Coronary artery (tissue), 2 donors: ENCODE measurements around the gene RPS2.

ENCODE experiments used
- DNase-seq: peaks from one replicate; pipeline ENCODE4 v3.0.0-alpha.2; 2017; ENCODE audit warnings: low spot score
- H3K27ac ChIP-seq, 2 donors: fragments of 200-600 bp; sonication (generic); one replicate each; pipeline ENCODE4 v1.5.1; 2016 to 2019
- H3K4me3 ChIP-seq: fragments of 200-600 bp; sonication (generic); 2 replicates; pipeline ENCODE4 v1.5.1; 2016; ENCODE audit warnings: mild to moderate bottlenecking, moderate library complexity
- TF ChIP-seq, protein P1 (sequence below): fragments of 200-600 bp; sonication (generic); IDR thresholded peaks from one replicate; pipeline ENCODE4 v1.5.1; 2019; ENCODE audit warnings: antibody characterized with exemption

RPS2 gene

DNA sequence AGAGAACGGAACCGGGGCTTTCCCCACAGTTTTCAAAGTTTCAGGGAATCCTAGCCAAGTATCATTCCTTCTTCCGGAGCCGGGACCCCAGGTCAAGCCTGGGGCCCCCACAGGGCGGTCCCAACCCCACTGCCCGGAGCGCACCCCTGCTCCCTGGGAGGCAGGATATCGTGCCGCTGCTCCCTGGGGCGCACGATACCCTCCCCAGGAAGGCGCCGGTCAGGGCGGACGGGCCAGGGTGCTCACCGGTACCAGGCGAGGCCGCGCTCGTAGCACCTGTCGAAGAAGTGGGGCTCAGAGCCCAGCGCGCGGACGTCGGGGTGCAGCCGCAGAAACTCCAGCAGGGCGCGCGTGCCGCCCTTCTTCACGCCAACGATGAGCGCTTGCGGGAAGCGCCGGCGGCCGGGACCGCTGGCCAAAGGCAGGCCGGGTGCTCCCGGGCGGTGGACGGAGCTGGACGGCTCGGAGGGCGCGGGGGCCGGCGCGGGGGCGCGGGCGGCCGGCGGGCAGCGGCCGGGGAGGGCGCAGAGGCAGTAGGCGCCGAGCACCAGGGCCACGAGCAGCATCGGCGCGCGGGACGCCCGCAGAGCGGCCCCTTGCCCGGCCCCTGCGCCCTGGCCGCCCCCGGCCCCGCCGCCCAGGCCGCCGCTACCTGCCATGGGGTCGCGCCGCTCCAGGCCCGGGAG lies 46.8 kb downstream of the RPS2 start:
- DNase-seq, result no peak
- Histone ChIP-seq H3K4me3 (peak overlapping the region; percentile 30), H3K27ac (no peak overlapping the region)
- TF ChIP-seq, protein P1, sequence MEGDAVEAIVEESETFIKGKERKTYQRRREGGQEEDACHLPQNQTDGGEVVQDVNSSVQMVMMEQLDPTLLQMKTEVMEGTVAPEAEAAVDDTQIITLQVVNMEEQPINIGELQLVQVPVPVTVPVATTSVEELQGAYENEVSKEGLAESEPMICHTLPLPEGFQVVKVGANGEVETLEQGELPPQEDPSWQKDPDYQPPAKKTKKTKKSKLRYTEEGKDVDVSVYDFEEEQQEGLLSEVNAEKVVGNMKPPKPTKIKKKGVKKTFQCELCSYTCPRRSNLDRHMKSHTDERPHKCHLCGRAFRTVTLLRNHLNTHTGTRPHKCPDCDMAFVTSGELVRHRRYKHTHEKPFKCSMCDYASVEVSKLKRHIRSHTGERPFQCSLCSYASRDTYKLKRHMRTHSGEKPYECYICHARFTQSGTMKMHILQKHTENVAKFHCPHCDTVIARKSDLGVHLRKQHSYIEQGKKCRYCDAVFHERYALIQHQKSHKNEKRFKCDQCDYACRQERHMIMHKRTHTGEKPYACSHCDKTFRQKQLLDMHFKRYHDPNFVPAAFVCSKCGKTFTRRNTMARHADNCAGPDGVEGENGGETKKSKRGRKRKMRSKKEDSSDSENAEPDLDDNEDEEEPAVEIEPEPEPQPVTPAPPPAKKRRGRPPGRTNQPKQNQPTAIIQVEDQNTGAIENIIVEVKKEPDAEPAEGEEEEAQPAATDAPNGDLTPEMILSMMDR, result no peak

DNA sequence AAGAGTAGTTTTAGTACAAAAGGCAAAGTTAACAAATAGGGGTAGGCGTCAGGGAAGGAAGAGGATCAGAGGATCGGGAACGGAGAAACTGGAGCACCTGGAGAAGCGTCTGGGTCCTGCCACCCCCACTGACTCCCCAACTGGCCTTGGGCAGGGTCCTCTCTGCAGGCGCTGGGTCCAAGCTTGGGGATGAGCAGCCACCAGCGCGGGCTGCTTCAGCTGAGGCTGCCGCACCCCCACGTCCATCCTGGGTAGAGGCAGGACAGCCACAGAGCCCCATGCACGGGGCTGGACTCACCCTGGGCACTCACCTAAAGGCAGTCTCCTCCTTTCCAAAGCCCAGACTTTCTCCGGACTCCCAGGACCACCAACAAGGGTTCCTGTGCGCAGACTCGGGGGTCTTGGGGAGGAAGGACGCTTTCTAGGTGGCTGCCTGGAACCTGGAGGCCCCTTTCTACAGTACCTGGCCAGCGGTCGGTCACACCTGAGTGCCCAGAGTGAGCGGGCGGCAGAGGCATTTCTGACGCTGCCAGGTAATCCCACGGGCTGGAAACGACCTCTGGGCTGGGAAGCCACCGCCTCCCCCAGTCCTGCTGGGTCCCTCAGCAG lies 47.5 kb downstream of the RPS2 start:
- H3K4me3 ChIP-seq, result no peak overlapping the region
- no peak overlapping the region for H3K27ac ChIP-seq
- TF ChIP-seq, protein P1, result no peak
- DNase-seq, result no peak

DNA sequence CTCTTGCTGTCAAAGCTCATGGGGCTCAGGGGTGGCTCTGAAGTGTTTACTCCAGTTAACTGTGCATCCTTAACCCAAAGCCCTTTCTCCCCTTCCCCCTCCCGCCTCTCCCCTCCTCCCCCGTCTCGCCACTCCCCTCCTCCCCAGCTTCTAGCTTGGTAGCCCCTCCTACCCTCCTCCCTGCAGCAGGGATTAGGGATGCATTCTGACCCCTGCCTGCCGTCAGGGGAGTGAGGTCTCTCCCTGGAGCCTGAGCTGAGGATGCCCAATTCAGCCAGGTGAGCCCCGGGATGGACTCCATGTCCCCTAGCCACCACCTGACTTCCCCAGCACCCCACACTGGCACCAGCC lies 48.0 kb downstream of the RPS2 start:
- no peak overlapping the region for H3K4me3 ChIP-seq
- no peak for DNase-seq
- TF ChIP-seq, protein P1, result no peak
- no peak overlapping the region for H3K27ac ChIP-seq

DNA sequence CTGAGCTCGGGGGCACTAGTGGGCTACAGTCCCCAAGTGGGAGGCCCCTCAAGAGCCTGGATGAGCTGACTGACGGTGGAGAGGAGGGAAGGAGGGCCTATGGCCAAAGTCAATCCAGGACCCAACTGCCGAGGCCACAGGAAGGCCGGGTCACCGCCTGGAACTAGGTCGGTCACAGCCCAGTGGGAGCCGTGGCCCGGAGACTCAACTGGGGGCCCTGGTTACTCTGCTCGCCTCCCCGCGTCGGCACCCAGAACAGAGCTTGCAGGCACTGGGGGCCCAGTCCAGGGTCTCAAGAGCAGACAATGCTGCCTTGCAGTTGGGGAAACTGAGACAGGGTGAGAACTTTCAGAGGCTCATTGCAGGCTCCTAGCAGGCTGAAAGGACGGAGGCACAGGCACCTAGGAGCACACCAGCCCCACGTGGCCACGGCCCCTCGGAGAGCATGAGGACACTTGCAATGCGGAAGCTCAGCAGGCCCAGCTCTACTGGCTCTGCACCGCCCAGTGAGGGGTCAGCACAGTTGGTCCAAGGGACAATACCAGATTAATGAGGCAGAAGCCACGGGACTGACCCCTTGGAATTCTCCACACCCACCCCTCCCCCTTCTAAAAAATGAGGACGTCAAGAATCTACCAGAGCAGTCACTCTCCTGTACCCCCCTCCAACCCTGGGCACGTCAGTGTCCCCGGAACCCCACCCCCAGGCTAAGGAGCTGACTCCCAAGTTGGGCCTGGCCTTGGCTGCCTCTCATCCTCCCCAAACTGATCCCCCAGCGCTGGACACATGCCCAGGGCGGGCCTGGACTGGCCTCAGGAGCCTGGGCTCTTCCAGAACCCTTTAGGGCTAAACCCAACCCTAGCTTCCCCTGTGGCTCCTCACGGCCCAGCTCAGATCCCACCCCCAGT lies 48.6 kb downstream of the RPS2 start:
- DNase-seq, result no peak
- Histone ChIP-seq H3K27ac (no peak overlapping the region), H3K4me3 (no peak overlapping the region)
- TF ChIP-seq, protein P1, result no peak

DNA sequence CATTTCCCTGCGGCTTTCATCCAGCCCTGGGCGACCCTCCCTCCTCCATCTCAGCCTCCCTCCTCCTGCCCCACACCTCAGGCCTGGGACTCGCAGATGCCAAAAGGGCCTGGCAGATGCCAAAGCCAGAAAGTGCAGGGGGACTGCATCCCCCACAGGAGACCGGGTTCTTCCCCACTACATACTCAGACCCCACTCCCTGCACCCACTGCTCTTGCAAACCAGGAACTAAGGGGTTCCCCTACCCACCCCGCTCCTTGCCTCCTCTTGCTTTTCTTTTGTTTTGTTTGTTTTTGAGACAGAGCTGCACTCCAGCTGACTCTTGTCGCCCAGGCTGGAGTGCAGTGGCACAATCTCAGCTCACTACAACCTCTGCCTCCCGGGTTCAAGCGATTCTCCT lies 49.6 kb downstream of the RPS2 start:
- TF ChIP-seq, protein P1, result no peak
- DNase-seq, result no peak
- Histone ChIP-seq H3K4me3 (no peak overlapping the region), H3K27ac (no peak overlapping the region)

DNA sequence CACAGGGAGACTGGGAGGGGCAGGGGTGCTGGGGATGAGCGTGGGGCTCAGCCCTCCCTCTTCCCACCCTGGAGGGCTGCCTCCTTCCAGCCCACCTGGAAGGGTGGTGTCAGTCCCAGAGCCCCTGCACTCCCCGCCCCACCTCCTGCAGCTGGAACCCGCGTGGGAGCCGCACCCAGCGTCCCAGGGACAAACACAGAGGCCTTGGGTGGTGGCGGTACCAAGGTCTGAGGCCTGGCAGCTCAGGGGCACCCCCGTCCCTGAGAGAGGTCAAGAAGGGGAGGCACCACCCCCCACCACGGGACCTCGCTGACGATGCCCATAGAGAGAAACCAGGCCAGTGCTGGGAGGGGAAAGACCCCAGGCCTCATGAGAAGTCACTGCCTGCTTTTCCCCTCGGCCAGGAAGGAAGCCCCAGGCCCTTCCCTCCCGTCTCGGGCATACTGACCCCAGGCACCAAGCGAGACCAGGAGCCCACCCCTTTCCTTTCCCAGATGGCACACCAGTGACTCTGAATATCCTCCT lies 50.5 kb downstream of the RPS2 start:
- no peak overlapping the region for H3K27ac ChIP-seq
- no peak for DNase-seq
- TF ChIP-seq, protein P1, result no peak
- H3K4me3 ChIP-seq, result no peak overlapping the region
